ENCODE results near the gene RGS3.

Gene RGS3

GRCh38 chr9:113581865-113582697 lies 118.6 kb downstream of the RGS3 start:
- DNase-seq (ENCODE audit: low spot score): no peak
- H4K91ac ChIP-seq (ENCODE audit: low read depth, low read length, poor library complexity): no peak overlapping the region
- peak overlapping the region; percentile 28 for H2BK15ac ChIP-seq (ENCODE audit: low read length)
- peaks cover 1 to 6% of the 10 kb centered on the region in 2 donors for H3K36me3 ChIP-seq (replicated peaks in 1 of 2; ENCODE audit: control insufficient read depth in 2 of 2, insufficient read depth in 2 of 2, low read length in 2 of 2)
- H3K27me3 ChIP-seq (ENCODE audit: control insufficient read depth in 3 of 3, insufficient read depth in 3 of 3, low read depth in 1 of 3, low read length in 3 of 3): no peaks in the 10 kb centered on the region
- peaks cover 2 to 7% of the 10 kb centered on the region in 2 donors for H3K4me1 ChIP-seq (ENCODE audit: control insufficient read depth in 2 of 2, insufficient read depth in 1 of 2, low read depth in 1 of 2, low read length in 2 of 2)
- no peak overlapping the region for H3K4ac ChIP-seq (ENCODE audit: low read length)
- no peak overlapping the region for H2AFZ ChIP-seq (ENCODE audit: low read length)
- no peak overlapping the region for H3K4me3 ChIP-seq (ENCODE audit: low read length in 2 of 2)
- H2AK5ac ChIP-seq (ENCODE audit: low read depth, low read length): no peak overlapping the region
- H3K4me2 ChIP-seq (ENCODE audit: insufficient read depth, low read length, poor library complexity, severe bottlenecking): no peak overlapping the region
- H2BK5ac ChIP-seq (ENCODE audit: low read length): no peak overlapping the region
- H3K18ac ChIP-seq (ENCODE audit: low read length): no peak overlapping the region
- no peak overlapping the region for H2BK120ac ChIP-seq (ENCODE audit: low read depth, low read length)
- H3K79me1 ChIP-seq (ENCODE audit: low read depth, low read length): no peaks in the 10 kb centered on the region
- H3K9ac ChIP-seq (ENCODE audit: low read depth, low read length, poor library complexity): no peak overlapping the region
- H3K14ac ChIP-seq (ENCODE audit: low read length): no peak overlapping the region
- no peak overlapping the region for H4K8ac ChIP-seq (ENCODE audit: low read depth, low read length)
- H3K23ac ChIP-seq (ENCODE audit: low read depth, low read length, poor library complexity): no peak overlapping the region
- no peak overlapping the region for H3K27ac ChIP-seq (replicated peaks; ENCODE audit: low read length)
- no CpG with 5 or more reads among the region's 17 CpGs for WGBS, 2 donors (ENCODE audit: extremely low coverage in 2 of 2, insufficient read length in 2 of 2, insufficient replicate concordance in 1 of 2)
- H2BK12ac ChIP-seq (ENCODE audit: low read length): no peak overlapping the region
- H3K9me3 ChIP-seq (replicated peaks in 1 of 2; ENCODE audit: control insufficient read depth in 2 of 2, insufficient read depth in 1 of 2, low read depth in 1 of 2, low read length in 2 of 2): no peaks in the 10 kb centered on the region

GRCh38 chr9:113582698-113583200 lies 119.2 kb downstream of the RGS3 start:
- Histone ChIP-seq H2AFZ (ENCODE audit: low read length) (no peak overlapping the region), H3K4me2 (ENCODE audit: insufficient read depth, low read length, poor library complexity, severe bottlenecking) (no peak overlapping the region), H2BK5ac (ENCODE audit: low read length) (no peak overlapping the region), H3K79me1 (ENCODE audit: low read depth, low read length) (no peaks in the 10 kb centered on the region), H2AK5ac (ENCODE audit: low read depth, low read length) (no peak overlapping the region), H3K9ac (ENCODE audit: low read depth, low read length, poor library complexity) (no peak overlapping the region), H4K8ac (ENCODE audit: low read depth, low read length) (no peak overlapping the region), H3K23ac (ENCODE audit: low read depth, low read length, poor library complexity) (no peak overlapping the region), H3K27me3 (ENCODE audit: control insufficient read depth in 3 of 3, insufficient read depth in 3 of 3, low read depth in 1 of 3, low read length in 3 of 3) (no peaks in the 10 kb centered on the region), H3K9me3 (replicated peaks in 1 of 2; ENCODE audit: control insufficient read depth in 2 of 2, insufficient read depth in 1 of 2, low read depth in 1 of 2, low read length in 2 of 2) (no peaks in the 10 kb centered on the region), H3K27ac (replicated peaks; ENCODE audit: low read length) (no peak overlapping the region), H2BK12ac (ENCODE audit: low read length) (no peak overlapping the region), H3K18ac (ENCODE audit: low read length) (no peak overlapping the region), H2BK15ac (ENCODE audit: low read length) (no peak overlapping the region), H3K4ac (ENCODE audit: low read length) (no peak overlapping the region), H3K36me3 (replicated peaks in 1 of 2; ENCODE audit: control insufficient read depth in 2 of 2, insufficient read depth in 2 of 2, low read length in 2 of 2) (peaks cover 1 to 6% of the 10 kb centered on the region in 2 donors), H3K4me3 (ENCODE audit: low read length in 2 of 2) (no peak overlapping the region), H3K14ac (ENCODE audit: low read length) (no peak overlapping the region), H4K91ac (ENCODE audit: low read depth, low read length, poor library complexity) (no peak overlapping the region), H3K4me1 (ENCODE audit: control insufficient read depth in 2 of 2, insufficient read depth in 1 of 2, low read depth in 1 of 2, low read length in 2 of 2) (peaks cover 3 to 11% of the 10 kb centered on the region in 2 donors), H2BK120ac (ENCODE audit: low read depth, low read length) (no peak overlapping the region)
- WGBS, 2 donors (ENCODE audit: extremely low coverage in 2 of 2, insufficient read length in 2 of 2, insufficient replicate concordance in 1 of 2): no CpG with 5 or more reads among the region's 6 CpGs
- DNase-seq (ENCODE audit: low spot score): no peak

GRCh38 chr9:113583511-113584427 lies 120.2 kb downstream of the RGS3 start:
- H4K91ac ChIP-seq (ENCODE audit: low read depth, low read length, poor library complexity): no peak overlapping the region
- no peak overlapping the region for H2BK15ac ChIP-seq (ENCODE audit: low read length)
- H3K27ac ChIP-seq (replicated peaks; ENCODE audit: low read length): no peak overlapping the region
- H3K4me3 ChIP-seq (ENCODE audit: low read length in 2 of 2): no peak overlapping the region
- H3K36me3 ChIP-seq (replicated peaks in 1 of 2; ENCODE audit: control insufficient read depth in 2 of 2, insufficient read depth in 2 of 2, low read length in 2 of 2): peaks cover 1 to 6% of the 10 kb centered on the region in 2 donors
- no peak overlapping the region for H2BK12ac ChIP-seq (ENCODE audit: low read length)
- H2BK5ac ChIP-seq (ENCODE audit: low read length): peak overlapping the region; percentile 40
- no peak overlapping the region for H3K14ac ChIP-seq (ENCODE audit: low read length)
- WGBS, 2 donors (ENCODE audit: extremely low coverage in 2 of 2, insufficient read length in 2 of 2, insufficient replicate concordance in 1 of 2): no CpG with 5 or more reads among the region's 31 CpGs
- H3K18ac ChIP-seq (ENCODE audit: low read length): no peak overlapping the region
- H3K27me3 ChIP-seq (ENCODE audit: control insufficient read depth in 3 of 3, insufficient read depth in 3 of 3, low read depth in 1 of 3, low read length in 3 of 3): no peaks in the 10 kb centered on the region
- no peak overlapping the region for H3K4me2 ChIP-seq (ENCODE audit: insufficient read depth, low read length, poor library complexity, severe bottlenecking)
- H3K79me1 ChIP-seq (ENCODE audit: low read depth, low read length): no peaks in the 10 kb centered on the region
- H3K4ac ChIP-seq (ENCODE audit: low read length): no peak overlapping the region
- no peak overlapping the region for H3K9ac ChIP-seq (ENCODE audit: low read depth, low read length, poor library complexity)
- H2AK5ac ChIP-seq (ENCODE audit: low read depth, low read length): no peak overlapping the region
- H2BK120ac ChIP-seq (ENCODE audit: low read depth, low read length): no peak overlapping the region
- H3K4me1 ChIP-seq (ENCODE audit: control insufficient read depth in 2 of 2, insufficient read depth in 1 of 2, low read depth in 1 of 2, low read length in 2 of 2): peaks cover 3 to 10% of the 10 kb centered on the region in 2 donors
- DNase-seq (ENCODE audit: low spot score): no peak
- H3K9me3 ChIP-seq (replicated peaks in 1 of 2; ENCODE audit: control insufficient read depth in 2 of 2, insufficient read depth in 1 of 2, low read depth in 1 of 2, low read length in 2 of 2): no peaks in the 10 kb centered on the region
- no peak overlapping the region for H3K23ac ChIP-seq (ENCODE audit: low read depth, low read length, poor library complexity)
- no peak overlapping the region for H4K8ac ChIP-seq (ENCODE audit: low read depth, low read length)
- no peak overlapping the region for H2AFZ ChIP-seq (ENCODE audit: low read length)
